ENCODE measurements around the gene CHD5.

The CHD5 gene

DNA sequence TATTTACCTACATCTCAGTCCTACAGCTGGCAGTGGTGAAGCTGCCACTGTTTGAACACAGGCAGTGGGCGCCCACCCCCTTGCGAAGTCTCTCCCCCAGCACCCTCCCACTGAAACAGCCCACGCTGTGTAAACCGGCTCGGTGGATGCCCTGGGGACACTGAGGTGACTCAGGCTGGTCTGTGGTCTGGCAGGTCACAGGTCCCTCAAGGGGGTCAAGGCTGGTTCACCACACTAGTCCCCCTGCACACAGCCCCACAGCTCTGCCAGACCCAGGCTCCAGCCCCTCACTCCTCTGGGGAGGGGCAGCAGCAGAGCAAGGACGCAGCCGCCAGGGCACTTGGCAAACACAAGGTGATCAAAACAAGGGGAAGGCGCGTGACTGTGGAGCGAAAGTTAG is 7.6 kb downstream of the CHD5 start:
- DNase-seq = no peak

DNA sequence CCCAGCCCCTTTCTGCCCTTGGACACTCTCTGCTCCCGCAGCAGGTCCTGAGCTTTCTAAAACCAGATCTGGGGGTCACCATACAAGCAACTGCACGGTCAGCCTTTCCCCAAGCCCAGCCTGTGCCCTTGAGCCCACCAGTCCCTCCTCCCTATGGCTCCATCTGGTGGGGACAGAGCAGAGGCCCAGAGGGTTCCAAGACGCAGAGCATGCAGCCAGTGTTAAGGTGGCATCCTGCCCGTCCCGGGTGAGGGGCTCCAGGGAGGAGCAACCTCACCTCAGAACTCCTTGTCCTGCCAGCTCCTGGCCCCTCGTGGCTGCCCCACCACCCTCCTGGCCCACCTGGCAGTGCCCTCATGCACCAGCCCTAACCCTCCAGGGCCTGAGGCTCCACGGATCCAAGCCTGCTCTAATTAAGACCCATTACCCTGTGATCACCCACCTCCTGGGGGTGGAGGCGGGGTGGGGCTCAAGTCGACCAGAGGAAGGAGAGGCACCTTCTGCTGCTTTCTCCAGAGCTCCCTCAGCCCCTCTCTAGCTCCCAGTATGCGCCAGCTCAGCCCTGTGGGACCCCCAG is 8.5 kb downstream of the CHD5 start:
- no peak for DNase-seq

- DNase-seq = no peak
Observed at GRCh38 chr1:6170742-6171201, 9.3 kb downstream of the CHD5 start.

DNA sequence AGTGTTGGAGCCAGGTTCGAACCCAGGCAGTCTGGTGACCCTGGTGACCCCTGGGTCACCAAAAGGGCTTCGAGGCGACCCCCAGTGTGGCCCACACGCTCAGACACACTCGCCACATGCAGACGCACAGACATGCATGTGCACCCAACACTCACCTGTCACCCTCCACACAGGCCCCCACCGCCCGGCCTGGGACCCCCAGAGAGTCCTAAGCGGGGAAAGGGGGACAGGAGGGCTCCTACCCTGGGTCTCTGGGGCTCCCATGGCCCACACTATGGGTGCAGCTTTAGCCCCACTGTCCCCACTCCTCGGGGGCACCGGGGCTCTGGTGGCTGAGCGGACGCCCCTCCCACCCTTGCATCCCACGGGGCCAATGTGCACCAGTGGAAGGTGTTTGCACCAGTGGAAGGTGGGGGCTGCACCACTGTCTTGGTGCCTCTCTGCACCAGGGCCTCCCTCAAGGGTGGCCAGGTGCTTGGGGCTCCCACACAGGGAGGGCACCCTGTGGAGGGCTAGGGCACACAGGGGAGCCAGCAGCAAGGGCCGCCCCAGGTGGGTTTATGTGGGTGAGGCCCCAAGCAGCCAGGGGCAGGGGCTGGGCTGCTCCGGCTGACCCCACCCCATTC is 9.9 kb downstream of the CHD5 start:
- DNase-seq = no peak

DNA sequence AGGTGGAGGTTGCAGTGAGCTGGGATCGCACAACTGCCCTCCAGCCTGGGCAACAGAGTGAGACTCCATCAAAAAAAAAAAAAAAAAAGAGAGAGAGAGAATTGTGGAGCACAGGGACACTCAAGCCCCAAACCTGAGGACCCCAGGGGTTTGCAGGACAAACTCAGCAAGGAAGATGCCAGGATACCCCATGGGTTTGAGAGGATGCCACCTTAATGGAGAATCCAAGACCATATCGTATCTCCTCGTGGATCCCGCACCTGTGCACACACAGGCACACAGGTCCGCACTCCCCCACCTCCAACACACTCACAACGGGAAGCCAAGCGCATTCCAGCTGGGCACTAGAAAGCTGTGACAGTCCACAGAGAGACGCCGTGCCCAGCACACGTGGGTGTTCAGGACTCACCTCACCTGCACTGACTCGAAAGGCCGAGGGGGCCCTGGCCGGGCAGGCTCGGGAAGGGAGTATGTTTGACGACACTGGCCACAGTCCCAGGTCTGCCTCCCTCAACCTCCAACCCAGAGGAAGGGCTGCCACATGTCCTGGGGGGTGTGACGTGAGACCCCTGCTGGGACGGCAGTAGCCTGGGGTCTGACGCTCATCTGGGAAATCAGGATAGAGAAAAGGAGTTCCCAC is 11.1 kb downstream of the CHD5 start:
- DNase-seq = no peak

- DNase-seq = no peak
Observed at GRCh38 chr1:6167391-6168303, 12.5 kb downstream of the CHD5 start.

GRCh38 chr1:6166655-6167390 is 13.3 kb downstream of the CHD5 start:
- DNase-seq = no peak

- DNase-seq = no peak
Observed at GRCh38 chr1:6166221-6166620, 13.9 kb downstream of the CHD5 start.

GRCh38 chr1:6165441-6165985 is 14.6 kb downstream of the CHD5 start:
- no peak for DNase-seq

DNA sequence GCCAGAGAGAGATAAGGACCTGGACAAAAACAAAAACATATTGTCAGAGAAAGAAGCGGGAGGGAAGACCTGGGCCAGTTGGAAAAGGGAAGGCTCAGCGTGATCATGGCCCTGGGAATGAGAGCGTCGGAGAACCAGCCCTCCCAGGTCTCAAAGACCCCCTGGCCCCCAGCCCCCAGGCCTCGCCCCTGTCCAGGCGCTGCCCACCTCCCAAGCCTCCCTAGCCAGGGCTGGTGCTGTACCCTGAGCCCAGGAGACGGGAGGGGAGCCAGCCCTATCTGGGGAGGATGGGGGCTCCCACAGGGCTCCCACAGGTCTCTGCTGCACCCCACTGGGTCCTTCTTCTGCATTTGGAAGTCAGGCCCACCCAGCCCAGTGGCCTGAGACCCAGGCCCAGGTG is 15.1 kb downstream of the CHD5 start:
- no peak for DNase-seq

DNA sequence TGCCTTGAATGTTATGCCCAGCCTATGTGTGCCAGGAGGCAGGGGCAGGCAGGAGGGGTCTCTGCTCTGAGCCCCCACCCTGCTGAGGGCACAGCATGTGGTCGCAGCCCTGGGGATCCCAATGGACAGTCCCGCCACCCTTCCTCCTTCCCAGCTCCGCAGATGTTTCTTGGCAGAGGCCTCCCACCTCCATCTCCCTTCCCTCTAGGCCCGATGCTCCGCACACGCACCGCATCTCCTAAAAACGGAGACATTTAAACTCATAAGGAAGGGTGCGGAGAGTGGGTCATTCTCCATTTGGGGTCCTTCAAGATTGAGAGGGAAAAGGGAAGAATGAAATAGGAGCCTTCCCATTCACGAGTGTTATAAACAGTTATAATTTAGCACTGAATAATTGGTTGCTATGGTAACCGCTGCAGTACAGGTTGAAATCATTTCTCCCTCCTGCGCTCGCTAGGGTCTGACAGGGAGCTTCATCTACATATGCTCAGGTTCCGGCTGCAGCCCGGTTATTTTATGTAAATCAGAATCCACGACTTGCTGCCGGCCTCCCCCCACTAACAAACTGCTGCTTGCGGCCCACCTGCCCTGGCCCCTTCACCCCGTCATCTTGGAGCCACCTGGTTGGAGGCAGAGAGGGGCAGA is 16.0 kb downstream of the CHD5 start:
- no peak for DNase-seq

DNA sequence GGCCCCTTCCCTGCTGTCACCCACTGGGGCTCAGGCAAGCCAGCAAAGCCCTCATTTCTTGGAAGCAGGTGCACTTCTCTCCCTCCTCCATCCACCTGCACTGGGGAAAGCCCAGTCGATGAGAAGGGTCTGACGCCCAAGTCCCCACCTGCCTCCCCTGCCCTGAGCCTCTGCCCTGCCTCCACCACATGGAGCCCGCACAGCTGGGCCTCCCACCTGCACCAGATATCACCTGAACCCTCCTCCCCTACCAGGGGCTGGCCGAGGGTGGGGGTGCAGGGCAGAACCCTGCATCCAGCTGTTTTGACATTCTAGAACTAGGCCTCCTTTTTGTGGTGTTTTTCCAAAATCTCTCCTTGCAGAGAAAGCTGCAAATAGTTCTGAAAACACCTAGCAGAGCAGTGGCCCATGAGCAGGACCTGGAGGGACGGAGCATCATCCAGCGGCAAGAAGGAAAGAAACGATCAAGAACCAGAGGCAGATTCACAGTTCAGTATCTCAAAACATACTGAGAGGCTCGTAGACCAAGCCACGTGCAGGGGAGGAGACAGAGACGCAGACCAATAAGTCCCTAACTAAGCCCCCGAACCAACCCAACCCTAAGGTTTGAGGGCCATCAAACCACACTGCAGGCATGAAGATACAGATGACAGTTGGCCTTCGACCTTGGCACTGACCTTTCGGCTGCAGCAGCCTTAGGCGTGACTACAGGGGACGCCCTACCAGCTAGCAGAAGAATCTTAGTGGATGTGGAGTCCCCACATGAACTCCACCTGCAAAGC is 16.7 kb downstream of the CHD5 start:
- DNase-seq = no peak

- no peak for DNase-seq
Observed at GRCh38 chr1:6162773-6163172, 17.3 kb downstream of the CHD5 start.

GRCh38 chr1:6162341-6162740 is 17.8 kb downstream of the CHD5 start:
- DNase-seq = no peak

DNA sequence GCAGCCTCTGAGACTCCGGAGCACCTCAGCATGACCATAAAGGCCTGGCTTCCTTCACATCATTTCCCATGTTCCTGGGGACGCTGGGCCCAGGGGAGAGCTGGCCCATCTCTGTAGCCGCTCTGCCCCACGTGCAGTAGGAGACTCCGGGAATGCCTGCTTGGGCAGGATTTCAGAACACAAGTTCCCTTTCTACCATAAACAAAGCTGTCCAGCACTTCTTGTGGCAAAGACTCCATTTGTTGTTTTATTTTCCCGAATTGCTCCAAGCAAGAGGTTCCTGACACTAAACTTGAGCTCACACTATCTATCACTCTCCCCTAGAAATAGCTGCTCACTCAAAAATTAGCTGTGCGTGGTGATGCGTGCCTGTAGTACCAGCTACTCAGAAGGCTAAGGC is 21.9 kb downstream of the CHD5 start:
- DNase-seq = no peak

GRCh38 chr1:6157528-6158174 is 22.5 kb downstream of the CHD5 start:
- DNase-seq = no peak

DNA sequence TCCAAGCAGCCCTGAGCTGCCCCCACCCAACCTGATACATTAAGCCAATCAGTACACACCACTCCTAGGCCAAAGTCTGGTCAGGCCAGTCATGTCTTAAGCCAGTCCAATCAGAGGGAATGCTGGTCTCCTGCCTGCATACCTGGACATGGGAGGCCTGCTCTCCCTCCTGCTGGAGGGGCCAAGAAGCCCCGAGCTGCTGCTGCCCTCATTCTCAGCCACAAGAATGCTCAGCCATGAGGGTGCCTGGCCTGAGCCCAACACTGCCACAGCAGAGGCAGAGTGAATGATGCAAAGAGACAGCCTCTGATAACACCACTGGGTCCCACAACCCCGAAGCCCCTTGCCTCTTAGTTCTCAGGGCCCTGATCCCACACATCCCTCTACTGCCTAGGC is 23.0 kb downstream of the CHD5 start:
- no peak for DNase-seq

- DNase-seq = no peak
Observed at GRCh38 chr1:6154525-6155319, 25.4 kb downstream of the CHD5 start.

GRCh38 chr1:6152882-6153281 is 27.2 kb downstream of the CHD5 start:
- DNase-seq = no peak

DNA sequence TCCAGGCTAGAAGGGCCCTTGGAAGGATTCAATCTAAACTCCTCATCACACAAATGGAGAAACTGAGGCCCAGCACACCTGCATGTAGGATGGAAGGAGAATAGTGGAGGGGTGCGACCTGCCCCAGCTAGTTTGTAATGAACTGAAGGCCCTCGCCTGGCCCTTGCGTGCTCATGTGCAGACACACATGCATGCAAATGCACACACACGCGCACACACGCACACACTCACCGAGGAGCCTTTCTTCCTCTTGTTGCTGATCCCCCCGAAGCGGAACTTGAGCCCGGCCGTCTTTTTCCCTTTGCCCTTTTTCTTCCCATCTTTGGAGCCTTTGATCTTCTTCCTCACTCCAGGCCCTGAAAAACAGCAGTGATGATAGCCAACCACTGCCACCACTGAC is 27.9 kb downstream of the CHD5 start:
- DNase-seq = no peak
